OCI-LY7 (cell line): ENCODE measurements around the gene DCAF16. TPM values are rescaled to one million over a fixed set of nuclear protein-coding genes. Genes with fewer than 3 reads are reported as not detected.
A peak's percentile ranks its signal among the peaks of the same experiment; 100 is the strongest.

Experiments
- Bru-seq: library from RNA; stranded (reverse); fragments of 400-500 nt; gene quantifications from one replicate; lab custom pipeline; 2021; lab: Mats Ljungman, UMichigan
- BruChase-seq, 2 experiments: library from RNA; stranded (reverse); fragments of 400-500 nt; gene quantifications; one replicate each; lab custom pipeline; 2021; lab: Mats Ljungman, UMichigan
- BruUV-seq: library from RNA; stranded (reverse); fragments of 400-500 nt; replicated peaks from 2 replicates; lab custom pipeline; 2021; lab: Mats Ljungman, UMichigan
- CTCF ChIA-PET: fragments of 300-600 bp; sonication (Branson Sonifier 250); formaldehyde crosslinking; loops from one replicate; lab custom pipeline; 2022; ENCODE audit warnings: antibody characterized with exemption; ENCODE audit not compliant: unreplicated experiment; lab: Charles Lee
- POLR2A ChIA-PET: fragments of 300-600 bp; sonication (Branson Sonifier 250); formaldehyde crosslinking; loops from one replicate; lab custom pipeline; 2022; ENCODE audit warnings: antibody characterized with exemption; lab: Charles Lee
- DNase-seq: peaks from one replicate; pipeline ENCODE4 v3.0.0-alpha.2; 2015; ENCODE audit warnings: low spot score
- H2AFZ ChIP-seq: fragments of 200-600 bp; sonication (generic), shearing (Covaris generic); 2 replicates; pipeline ENCODE4 v1.6.1; 2014; ENCODE audit warnings: mild to moderate bottlenecking, antibody characterized with exemption, low read length, moderate library complexity
- H3K27ac ChIP-seq: fragments of 200-600 bp; sonication (generic); 2 replicates; pipeline ENCODE4 v1.5.1; 2014; ENCODE audit warnings: mixed run types, low read depth, mild to moderate bottlenecking, moderate library complexity, low read length, inconsistent platforms; ENCODE audit not compliant: poor library complexity, severe bottlenecking
- H3K36me3 ChIP-seq: fragments of 200-600 bp; sonication (generic); 2 replicates; pipeline ENCODE4 v1.6.1; 2014; ENCODE audit warnings: mild to moderate bottlenecking, antibody characterized with exemption, low read length, moderate library complexity, mixed read lengths; ENCODE audit not compliant: insufficient read depth
- H3K4me1 ChIP-seq: fragments of 200-600 bp; sonication (generic); 2 replicates; pipeline ENCODE4 v1.5.1; 2014; ENCODE audit warnings: mild to moderate bottlenecking, low read length; ENCODE audit not compliant: insufficient read depth, poor library complexity, severe bottlenecking
- H3K4me2 ChIP-seq: fragments of 200-600 bp; sonication (generic); 2 replicates; pipeline ENCODE4 v1.6.1; 2014; ENCODE audit warnings: mild to moderate bottlenecking, low read length
- H3K4me3 ChIP-seq: fragments of 200-600 bp; sonication (generic); 2 replicates; pipeline ENCODE4 v1.5.1; 2014; ENCODE audit warnings: mild to moderate bottlenecking, low read depth, low read length; ENCODE audit not compliant: poor library complexity, severe bottlenecking
- H3K79me2 ChIP-seq: fragments of 200-600 bp; sonication (generic); 2 replicates; pipeline ENCODE4 v1.6.1; 2016; ENCODE audit warnings: low read depth, mild to moderate bottlenecking, low read length, moderate library complexity, mixed read lengths; ENCODE audit not compliant: insufficient read depth
- H3K9me2 ChIP-seq: fragments of 200-600 bp; sonication (generic); 2 replicates; pipeline ENCODE4 v1.6.1; 2016; ENCODE audit warnings: mild to moderate bottlenecking, low read length, mixed read lengths; ENCODE audit not compliant: insufficient read depth
- H3K9me3 ChIP-seq: fragments of 200-600 bp; sonication (generic); 2 replicates; pipeline ENCODE4 v1.6.1; 2014; ENCODE audit warnings: mild to moderate bottlenecking, mixed run types, low read length, mixed read lengths
- H4K20me1 ChIP-seq: fragments of 200-600 bp; sonication (generic); 2 replicates; pipeline ENCODE4 v1.6.1; 2014; ENCODE audit warnings: mild to moderate bottlenecking, antibody characterized with exemption, low read length, moderate library complexity, mixed read lengths; ENCODE audit not compliant: insufficient read depth
- CTCF ChIP-seq: fragments of 200-600 bp; sonication (generic); conservative IDR thresholded peaks from 2 replicates; pipeline ENCODE4 v1.5.1; 2014; ENCODE audit warnings: mild to moderate bottlenecking, antibody characterized with exemption, low read length, moderate library complexity, mixed read lengths
- EZH2phosphoT487 ChIP-seq: fragments of 200-600 bp; sonication (generic); IDR thresholded peaks from 2 replicates; pipeline ENCODE4 v1.6.1; 2018; ENCODE audit warnings: low read depth, borderline replicate concordance, mild to moderate bottlenecking, mixed run types, antibody characterized with exemption, low read length, moderate library complexity, mixed read lengths
- intact Hi-C: fragments of 100-400 bp; cut with micrococcal nuclease; formaldehyde crosslinking; loops from one replicate; pipeline ENCODE4 v1.10.0; 2022; ENCODE audit not compliant: unreplicated experiment
- long read RNA-seq: library from polyadenylated mRNA; stranded (forward); transcript quantifications from one replicate; pipeline ENCODE4 v2.0.0, GENCODE V29; 2022
- total RNA-seq, 2 experiments: library from RNA; depleted of rRNA in 1 of 2; stranded (reverse); fragments of >200 nt in 1 of 2; shearing (Covaris generic) in 1 of 2; gene quantifications; 2 replicates each; pipeline ENCODE4 v1.2.3, GENCODE V29; 2014 to 2022

The DCAF16 gene
- total RNA-seq (2014; rRNA removed; shearing (Covaris generic)) = 88.7 and 88.8 TPM in 2 replicates
- 115 and 141 TPM in 2 replicates for total RNA-seq (2022)
- Bru-seq, nascent RNA = percentile 99 among the genes with signal in this experiment
- percentile 98 among the genes with signal in this experiment for BruChase-seq, experiment 1, labeled RNA remaining after a 6-hour chase
- BruChase-seq, experiment 2, labeled RNA remaining after a 2-hour chase = percentile 99 among the genes with signal in this experiment
- long read RNA-seq, transcript DCAF16-202 (2 exons, 533 nt) = major isoform, 7 of 59 reads
- long read RNA-seq, partial matches to known transcripts = 0 of 59 reads
- long read RNA-seq, other reads (novel, unspliced or antisense) = 52 of 59 reads

GRCh38 chr4:17810260-17811077, at the start of gene DCAF16, which contains the start of gene NCAPG:
Gene DCAF16, minus strand, starts transcription at chr4:17810757. Its CDS starts 6,616 bp downstream, at chr4:17804141.
Gene NCAPG, plus strand, starts transcription at chr4:17810979. Its CDS starts 99 bp downstream, at chr4:17811078.
- peak within 1 kb of the TSS; percentile 30 for H2AFZ ChIP-seq
- H3K36me3 ChIP-seq = peaks cover 87% of the 10 kb centered on the region
- peaks cover 48% of the 10 kb centered on the region for H4K20me1 ChIP-seq
- CTCF ChIA-PET = no interaction called here
- DNase-seq = peak; percentile 100
- peak within 1 kb of the TSS; percentile 91 for H3K27ac ChIP-seq
- TF ChIP-seq CTCF (no peak), EZH2phosphoT487 (no peak)
- TSS peak; percentile 62 for BruUV-seq
- intact Hi-C loops = loop anchor here (1.0 to 2.0 kb wide), 6 partner anchors 144 to 261 kb away; partner anchors contain the start of genes LAP3, LCORL and MED28
- peak within 1 kb of the TSS; percentile 85 for H3K4me3 ChIP-seq
- H3K4me2 ChIP-seq = peak within 1 kb of the TSS; percentile 89
- POLR2A ChIA-PET = interaction anchor here (0.6 to 2.7 kb wide), 4 partner anchors 12 to 262 kb away, joined by 3 to 13 read pairs (median 4); no protein-coding TSS in a partner anchor
- no peaks in the 10 kb centered on the region for H3K9me2 ChIP-seq
- peaks cover 94% of the 10 kb centered on the region for H3K79me2 ChIP-seq
- no peaks in the 10 kb centered on the region; the same call in 1 of the 2 replicates for H3K9me3 ChIP-seq
- H3K4me1 ChIP-seq = peaks cover 52% of the 10 kb centered on the region

DNA sequence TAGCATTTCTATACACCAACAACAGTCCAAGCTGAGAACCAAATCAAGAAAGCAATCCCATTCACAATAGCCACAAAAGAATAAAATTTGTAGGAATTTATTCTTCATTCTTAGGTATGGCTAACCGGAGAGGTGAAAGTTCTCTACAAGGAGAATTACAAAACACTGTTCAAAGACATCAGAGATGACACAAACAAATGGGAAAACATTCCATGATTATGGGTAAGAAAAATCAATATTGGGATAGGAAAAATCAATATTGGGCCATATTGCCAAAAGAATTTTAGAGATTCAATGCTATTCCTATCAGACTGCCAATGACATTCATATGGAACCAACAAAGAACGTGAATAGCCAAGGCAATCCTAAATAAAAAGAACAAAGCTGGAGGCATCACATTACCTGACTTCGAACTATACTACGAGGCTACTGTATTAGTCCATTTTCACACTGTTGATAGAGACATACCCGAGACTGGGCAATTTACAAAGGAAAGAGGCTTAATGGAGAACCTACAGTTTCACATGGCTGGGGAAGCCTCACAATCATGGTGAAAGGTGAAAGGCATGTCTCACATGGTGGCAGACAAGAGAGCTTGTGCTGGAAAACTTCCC, 49.3 kb upstream of the DCAF16 start:
- no peaks in the 10 kb centered on the region for H3K4me1 ChIP-seq
- no TSS peak for BruUV-seq

More for the DNA sequence above, 49.3 kb upstream of the DCAF16 start:
- H3K79me2 ChIP-seq = no peaks in the 10 kb centered on the region
- no peak overlapping the region for H3K27ac ChIP-seq
- ChIA-PET POLR2A (no interaction called here), CTCF (no interaction called here)
- H3K9me2 ChIP-seq = no peaks in the 10 kb centered on the region
- TF ChIP-seq EZH2phosphoT487 (no peak), CTCF (no peak)
- H2AFZ ChIP-seq = no peak overlapping the region
- H3K36me3 ChIP-seq = no peaks in the 10 kb centered on the region; the same call in 1 of the 2 replicates
- intact Hi-C loops = no loop called here
- H3K4me3 ChIP-seq = no peak overlapping the region
- H3K9me3 ChIP-seq = no peaks in the 10 kb centered on the region
- no peak overlapping the region for H3K4me2 ChIP-seq
- no peak for DNase-seq
- no peaks in the 10 kb centered on the region for H4K20me1 ChIP-seq
